ENCODE measurements around the gene SLC2A4.
"Not testable (repeated sequence)": the region's sequence is repeated elsewhere in the genome, so short reads cannot be mapped to it uniquely, and the experiment has no call there.

SLC2A4 gene

DNA sequence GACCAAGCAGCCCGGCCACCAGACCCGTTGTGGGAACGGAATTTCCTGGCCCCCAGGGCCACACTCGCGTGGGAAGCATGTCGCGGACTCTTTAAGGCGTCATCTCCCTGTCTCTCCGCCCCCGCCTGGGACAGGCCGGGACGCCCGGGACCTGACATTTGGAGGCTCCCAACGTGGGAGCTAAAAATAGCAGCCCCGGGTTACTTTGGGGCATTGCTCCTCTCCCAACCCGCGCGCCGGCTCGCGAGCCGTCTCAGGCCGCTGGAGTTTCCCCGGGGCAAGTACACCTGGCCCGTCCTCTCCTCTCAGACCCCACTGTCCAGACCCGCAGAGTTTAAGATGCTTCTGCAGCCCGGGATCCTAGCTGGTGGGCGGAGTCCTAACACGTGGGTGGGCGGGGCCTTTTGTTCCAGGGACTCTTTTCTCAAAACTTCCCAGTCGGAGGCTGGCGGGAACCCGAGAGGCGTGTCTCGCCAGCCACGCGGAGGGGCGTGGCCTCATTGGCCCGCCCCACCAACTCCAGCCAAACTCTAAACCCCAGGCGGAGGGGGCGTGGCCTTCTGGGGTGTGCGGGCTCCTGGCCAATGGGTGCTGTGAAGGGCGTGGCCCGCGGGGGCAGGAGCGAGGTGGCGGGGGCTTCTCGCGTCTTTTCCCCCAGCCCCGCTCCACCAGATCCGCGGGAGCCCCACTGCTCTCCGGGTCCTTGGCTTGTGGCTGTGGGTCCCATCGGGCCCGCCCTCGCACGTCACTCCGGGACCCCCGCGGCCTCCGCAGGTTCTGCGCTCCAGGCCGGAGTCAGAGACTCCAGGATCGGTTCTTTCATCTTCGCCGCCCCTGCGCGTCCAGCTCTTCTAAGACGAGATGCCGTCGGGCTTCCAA is at the start of gene SLC2A4:
TSS of gene SLC2A4 (plus strand) at position 645 of the 879 bp plus-strand sequence. CDS start at position 862, 217 bp downstream.
- in situ Hi-C loops (cut with MboI; ENCODE audit: low sequenced_read_pairs), result no loop called here

DNA sequence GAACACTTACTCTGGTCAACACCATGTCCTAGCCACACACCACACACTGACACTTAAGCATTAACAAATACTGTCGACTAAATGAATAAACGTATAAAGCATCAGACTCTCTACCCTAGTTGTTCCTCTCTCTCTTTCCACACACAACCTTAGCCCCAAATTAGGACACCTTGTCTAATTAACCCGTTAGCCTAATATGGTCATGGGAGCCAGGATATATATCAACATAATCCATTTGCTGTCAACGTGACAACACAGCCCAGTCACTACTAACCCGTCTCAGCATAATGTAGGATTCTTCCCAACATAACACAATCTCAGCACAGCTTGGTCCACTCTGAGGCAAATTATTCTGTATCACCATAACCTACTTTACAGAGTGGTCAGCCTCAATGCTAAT is 49.4 kb upstream of the SLC2A4 start:
- in situ Hi-C loops (cut with MboI; ENCODE audit: low sequenced_read_pairs), result no loop called here

DNA sequence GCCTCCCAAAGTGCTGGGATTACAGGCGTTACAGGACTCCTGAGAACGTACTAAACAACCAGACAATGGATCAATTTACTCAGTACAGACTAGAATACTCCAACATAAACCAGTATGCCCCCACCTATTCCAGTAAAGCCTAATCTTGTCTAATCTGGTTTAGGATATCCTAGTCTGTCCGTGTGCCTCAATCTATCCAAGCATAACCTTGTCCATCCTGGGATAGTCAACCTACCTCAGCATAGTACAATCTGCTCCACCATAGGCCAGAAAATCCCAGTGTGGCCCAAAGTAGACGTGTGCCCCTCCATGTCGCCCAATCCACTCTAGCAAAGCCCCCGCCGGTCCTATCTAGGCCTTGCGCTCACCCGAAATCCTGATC is 47.8 kb upstream of the SLC2A4 start:
- in situ Hi-C loops (cut with MboI; ENCODE audit: low sequenced_read_pairs), result no loop called here

DNA sequence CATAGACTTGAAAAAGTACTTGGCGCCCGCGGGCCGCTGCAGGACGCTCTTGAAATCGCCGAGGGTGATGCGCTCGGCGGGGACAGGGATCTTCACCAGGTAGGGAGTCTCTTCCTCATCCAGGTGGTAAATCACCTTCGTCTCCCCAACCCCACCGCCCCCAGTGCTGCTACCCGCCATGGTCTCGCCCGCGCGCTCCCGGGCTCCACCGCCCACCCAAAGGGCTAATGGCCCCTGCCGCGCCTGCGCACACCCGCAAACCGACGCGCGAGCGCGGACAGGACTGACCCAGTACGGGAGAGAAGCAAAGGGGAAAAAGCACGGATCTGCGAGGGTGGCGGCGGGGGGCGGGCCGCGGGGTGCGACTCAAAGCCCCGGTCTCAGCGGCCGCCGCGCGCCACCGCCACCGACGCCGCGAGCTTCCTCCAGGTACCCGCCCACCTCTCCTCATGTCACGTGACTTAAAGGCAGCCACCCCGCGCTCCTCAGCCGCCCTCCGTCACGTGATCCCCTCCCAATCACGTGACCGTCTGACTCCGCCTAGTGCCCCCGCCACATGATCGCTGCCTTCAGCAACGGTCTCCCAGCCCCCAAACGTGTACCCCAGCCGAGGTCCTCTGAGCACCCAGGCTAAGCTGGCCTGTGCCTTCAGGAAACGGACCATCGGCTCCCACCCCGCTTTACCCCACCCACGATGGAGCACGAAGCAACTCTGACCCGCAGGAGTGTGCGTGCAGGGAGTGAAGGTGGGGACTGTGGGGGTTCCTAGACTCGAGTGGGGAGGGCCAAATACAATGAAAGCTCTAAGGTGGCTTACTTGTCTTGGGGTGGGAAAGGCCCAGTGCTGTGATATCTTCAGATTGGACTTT is 47.2 kb upstream of the SLC2A4 start, which contains the start of gene DVL2:
TSS of gene DVL2 (minus strand) at position 435 of the 869 bp plus-strand sequence. CDS start at position 180, 255 bp downstream.
- in situ Hi-C loops (cut with MboI; ENCODE audit: low sequenced_read_pairs), result no loop called here

DNA sequence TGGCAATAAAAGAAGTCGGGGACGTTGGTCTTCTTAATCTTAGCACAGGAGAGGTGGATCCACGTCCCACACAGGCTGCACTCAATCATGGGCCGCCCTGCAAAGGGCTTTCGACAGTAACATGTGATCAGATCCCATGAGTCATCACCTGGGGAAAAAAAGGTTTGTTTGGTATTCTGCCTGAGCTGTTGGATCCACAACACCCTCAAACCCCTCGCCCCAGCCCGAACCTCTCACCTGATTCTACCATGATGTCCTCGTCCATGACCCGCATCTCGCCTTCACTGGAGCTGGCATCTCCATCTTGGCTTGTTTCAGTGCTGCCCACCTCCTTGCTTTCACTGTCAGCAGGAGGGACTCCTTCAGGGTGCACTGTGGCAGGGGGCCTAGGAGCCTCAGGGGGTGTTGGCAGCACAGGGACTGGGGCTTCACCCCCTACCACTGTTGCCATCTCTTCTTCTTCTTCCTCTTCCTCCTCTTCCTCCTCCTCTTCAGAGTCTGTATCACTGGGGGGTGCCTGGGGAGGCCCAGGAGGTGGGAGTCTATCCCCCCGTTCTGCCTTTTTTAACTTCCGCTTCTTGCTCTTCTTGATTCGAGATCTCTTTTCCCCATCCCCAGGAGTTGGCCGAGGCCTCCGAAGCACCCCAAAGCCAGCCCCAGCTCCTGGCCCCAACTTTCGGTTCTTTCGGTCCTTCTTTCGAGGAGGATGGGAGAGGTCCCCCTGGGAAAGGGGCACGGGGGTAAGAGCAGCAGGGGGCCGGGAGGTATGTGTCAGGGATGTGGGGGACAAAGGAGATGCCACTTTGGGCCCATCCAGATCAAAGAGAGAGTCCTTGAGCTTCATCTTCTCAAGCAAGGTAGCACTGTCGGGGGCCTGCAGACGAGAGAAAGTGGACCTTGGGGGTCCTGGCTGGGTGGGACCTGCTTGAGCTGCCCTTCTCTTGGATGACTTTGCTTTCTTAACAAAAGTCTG is 45.5 kb upstream of the SLC2A4 start:
- in situ Hi-C loops (cut with MboI; ENCODE audit: low sequenced_read_pairs), result no loop called here

DNA sequence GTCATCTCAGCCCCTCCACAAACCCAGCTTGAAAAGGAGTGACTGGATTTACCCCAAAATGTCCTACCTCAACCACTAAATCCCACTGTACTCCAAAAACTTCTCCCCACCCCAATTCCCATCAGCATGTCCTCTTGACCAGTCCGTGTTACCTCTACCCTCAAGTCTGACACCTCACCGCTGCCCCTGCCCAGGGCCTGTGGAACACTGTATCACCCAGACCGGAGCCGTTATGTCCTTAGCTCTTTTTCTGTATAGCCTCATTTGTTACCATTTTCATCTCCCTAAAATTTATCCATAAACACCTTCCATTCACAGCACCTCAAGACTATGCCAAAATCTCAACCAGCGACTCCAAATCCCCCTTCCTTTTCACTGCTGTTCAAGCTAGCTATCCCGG is 44.7 kb upstream of the SLC2A4 start:
- in situ Hi-C loops (cut with MboI; ENCODE audit: low sequenced_read_pairs), result no loop called here

DNA sequence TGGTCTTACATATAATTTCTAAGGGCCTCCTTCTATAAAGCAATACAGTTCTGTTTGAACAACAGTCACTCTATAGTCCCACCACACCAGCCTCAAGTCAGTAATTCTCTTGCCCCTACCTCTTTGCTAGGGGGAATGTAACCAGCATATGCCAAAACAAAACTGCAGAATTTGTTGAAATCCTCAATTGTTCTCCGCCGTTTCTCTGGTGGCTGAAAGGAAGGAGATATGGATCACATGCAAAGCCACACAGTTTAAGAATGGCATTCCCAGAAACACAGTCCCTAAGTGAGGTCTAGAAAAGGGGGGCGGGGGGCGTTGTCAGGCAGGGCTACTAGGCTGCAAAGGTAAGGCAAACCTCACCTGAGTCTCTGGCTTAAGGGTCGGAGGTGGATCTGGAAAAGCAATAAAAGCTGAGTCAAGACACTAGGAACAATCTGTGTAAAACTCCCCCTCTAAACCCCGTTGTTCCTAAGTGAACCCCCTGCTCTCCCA is 44.2 kb upstream of the SLC2A4 start:
- in situ Hi-C loops (cut with MboI; ENCODE audit: low sequenced_read_pairs), result no loop called here

DNA sequence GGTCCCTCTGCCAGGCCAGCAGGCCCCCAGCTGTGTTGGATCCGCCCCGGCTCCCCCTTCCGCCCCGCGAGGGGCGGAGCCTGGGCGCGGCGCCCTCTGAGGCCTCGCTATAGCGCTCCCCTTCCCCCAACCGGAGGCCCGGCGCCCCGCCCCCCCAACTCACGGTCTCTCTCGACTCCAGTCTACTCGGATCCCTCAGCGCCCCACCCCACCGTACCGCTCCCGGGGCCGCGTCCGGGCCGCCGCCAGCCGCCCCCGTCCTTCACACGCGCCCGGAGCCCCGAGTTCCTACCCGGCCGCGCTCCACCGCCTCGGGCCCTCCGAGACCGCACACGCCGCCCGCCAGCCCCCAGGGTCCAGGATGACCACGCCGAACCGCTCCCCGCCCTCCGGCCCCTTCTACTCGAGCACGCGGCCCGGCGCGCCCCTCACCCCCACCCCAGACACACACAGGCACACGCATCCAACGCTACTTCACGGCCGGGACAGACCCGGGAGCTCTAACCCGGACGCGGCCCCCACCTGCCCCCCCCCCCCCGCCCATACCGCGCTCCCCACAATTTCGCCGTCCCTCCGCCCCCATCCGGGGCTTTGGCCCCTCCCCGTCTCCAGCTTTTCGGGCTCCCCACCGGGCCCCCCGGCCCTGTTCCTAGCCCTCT is 43.6 kb upstream of the SLC2A4 start:
- in situ Hi-C loops (cut with MboI; ENCODE audit: low sequenced_read_pairs), result no loop called here

DNA sequence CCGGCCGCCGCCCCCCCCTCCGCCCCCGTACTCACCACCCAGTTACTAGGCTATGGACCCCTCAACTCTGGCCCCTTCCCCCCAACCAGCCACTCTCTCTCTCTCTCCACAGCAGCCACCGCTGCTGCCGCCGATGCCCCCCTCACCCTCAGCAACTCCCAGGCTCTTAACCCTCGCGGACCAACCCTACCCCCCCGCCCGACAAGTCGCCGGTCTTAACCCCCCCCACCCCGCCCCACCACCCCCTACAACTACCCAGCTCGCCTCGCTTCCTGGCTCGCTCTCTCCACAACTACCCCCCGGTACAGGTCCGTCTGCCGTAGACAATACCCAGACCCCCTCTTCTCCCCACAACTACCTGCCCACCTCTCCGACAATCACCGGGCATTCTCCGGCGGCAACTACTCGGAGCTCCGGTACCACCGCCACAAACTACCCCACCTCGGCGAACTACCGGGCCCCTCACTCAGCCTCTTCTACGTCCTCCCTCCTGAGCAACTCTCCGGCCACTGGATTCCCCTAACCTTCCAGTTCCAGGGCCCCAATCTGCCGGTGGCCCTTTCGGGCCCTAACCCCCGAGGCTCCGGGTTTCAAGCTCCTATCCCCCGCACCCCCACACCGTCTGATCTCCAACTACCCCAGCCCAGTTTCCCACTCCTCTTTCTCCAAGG is 43.0 kb upstream of the SLC2A4 start:
- in situ Hi-C loops (cut with MboI; ENCODE audit: low sequenced_read_pairs), result no loop called here

DNA sequence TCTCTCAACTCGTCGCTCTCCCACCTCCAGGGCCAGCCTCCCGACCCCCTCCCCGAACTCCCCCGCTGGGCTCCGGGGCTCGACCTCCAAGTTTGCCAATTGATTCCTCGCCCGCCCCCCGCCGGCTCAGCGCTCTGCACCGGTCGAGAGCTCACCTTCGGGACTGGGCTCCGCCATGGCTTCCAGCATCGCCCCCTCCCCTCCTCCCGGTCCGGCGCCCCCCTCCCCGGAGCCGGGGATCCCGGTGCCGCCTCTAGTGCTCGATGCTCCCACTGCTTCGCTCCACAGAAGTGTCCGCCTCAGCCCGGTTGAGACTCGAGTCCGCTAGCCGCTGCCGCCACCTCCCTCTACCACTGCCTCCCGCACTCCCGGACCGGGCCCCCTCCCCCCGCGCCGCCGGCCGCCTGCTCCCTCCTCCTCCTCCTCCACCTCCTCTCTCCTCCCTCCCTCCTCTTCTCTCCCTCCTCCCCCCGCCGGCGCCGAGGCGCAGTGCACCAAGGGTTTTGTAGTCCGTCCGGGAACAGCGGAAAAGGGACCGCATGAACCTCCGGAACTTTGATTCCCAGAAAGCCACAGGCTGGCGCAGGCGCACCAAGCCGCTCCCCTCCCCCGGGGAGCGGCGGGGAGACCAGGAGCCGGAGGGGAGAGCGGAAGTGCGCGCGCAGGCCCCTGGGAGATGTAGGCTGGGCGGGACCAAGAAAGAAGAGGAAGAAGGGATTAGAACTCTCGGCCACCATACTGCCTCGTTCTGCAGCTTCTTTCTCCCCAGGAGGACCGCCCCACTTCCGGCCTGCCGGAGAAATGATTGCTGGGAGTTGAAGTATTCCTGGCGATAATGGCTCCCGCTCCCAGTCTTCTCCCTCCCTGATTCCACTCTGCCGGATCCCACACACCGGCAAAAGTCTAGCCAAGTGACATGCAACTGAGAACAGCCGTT is 42.2 kb upstream of the SLC2A4 start, which contains the start of gene PHF23:
TSS of gene PHF23 (minus strand) at position 367 of the 937 bp plus-strand sequence. CDS start at position 189, 178 bp downstream.
- in situ Hi-C loops (cut with MboI; ENCODE audit: low sequenced_read_pairs), result no loop called here

DNA sequence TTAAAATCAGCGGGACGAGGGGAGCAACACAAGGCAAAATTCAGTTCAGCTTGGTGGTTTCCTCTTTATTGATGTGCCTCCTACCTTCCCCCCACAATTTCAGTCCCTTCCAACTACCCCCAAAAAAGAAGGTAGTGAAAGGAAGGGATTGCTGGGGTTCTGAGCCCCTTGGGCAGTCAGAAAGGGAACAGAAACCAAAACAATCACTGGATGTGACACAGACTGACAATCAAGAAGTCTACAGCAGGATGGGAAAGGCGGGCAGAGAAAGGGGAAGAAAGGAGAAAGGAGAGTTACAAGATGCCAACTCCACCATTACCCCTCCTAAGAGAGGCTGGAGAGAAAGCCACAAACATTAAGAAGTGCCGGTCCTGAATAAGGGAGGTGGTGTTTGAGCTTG is 41.1 kb upstream of the SLC2A4 start:
- in situ Hi-C loops (cut with MboI; ENCODE audit: low sequenced_read_pairs), result no loop called here

DNA sequence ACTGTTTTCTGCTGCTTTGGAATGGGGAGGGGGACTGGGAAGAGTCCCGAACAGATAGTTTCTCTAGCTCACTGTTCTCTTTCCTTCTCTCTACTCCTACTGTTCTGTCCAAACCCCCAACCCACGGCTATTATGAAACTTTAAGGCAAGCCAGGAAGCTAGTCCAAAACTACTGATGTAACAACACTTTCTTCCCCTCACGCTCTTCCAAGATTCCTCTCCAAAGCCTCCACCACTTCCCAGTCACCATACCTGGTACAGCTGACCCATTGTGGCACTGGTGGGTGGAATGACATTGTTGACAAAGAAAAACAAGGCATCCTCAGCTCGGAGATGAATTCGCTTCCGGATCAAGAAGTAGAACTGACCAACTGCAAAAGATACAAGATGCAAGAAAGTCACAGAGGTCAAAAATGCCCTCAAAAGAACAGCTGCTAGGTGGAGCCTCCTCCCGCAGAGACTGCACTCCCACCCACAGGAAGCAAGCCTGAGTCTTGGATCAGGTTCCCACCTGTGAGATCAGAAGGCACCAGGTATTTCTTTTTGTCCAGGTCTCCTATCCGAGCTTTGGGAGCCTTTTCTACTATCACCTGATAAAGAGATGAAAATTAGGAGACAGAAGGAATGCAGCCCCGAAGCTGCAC is 40.3 kb upstream of the SLC2A4 start:
- in situ Hi-C loops (cut with MboI; ENCODE audit: low sequenced_read_pairs), result no loop called here

DNA sequence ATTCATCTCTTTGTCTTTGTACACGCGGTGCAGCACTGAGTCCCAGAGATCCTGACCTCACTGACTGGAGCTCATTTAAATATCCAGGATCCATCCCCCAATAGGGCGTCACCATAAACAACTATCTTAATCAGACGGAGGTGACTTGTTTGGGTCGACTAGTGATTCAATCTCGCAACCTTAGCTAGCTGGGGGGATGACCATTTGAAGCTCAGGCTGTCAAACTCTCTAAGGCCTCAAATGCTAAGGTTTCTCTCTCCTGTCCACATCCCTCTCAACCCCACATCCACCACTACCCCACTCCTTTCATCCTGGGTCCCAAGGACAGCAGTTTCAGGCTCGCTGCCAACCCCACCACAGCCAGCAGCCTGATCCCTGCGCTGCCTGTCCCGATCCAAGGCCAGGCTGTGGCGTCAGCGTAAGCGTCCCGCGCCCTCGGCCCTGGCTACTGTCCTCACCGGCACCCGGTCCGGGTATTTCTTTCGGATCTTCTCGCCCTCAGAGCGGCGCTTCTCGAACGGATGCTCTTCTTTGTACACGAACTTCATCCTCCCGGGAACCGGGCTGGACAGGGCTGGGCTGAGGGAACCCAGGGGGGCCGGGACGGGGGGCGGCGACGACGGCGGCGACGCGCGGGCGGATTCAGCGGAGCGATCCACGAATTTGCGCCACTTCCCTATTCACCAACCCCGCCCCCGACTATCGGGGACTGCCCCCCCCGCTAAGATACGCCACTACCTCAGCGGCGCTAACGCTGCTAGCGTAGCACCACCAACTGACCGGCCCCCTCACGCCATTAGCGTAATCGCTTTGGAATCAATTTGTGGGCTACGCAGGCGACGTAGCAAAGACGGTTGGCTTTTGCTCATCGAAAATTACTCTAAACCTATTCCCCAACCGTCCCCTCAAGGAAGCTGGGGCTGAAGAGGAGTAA is 39.5 kb upstream of the SLC2A4 start, which contains the start of gene GABARAP:
TSS of gene GABARAP (minus strand) at position 667 of the 934 bp plus-strand sequence. CDS start at position 548, 119 bp downstream.
- in situ Hi-C loops (cut with MboI; ENCODE audit: low sequenced_read_pairs), result no loop called here

DNA sequence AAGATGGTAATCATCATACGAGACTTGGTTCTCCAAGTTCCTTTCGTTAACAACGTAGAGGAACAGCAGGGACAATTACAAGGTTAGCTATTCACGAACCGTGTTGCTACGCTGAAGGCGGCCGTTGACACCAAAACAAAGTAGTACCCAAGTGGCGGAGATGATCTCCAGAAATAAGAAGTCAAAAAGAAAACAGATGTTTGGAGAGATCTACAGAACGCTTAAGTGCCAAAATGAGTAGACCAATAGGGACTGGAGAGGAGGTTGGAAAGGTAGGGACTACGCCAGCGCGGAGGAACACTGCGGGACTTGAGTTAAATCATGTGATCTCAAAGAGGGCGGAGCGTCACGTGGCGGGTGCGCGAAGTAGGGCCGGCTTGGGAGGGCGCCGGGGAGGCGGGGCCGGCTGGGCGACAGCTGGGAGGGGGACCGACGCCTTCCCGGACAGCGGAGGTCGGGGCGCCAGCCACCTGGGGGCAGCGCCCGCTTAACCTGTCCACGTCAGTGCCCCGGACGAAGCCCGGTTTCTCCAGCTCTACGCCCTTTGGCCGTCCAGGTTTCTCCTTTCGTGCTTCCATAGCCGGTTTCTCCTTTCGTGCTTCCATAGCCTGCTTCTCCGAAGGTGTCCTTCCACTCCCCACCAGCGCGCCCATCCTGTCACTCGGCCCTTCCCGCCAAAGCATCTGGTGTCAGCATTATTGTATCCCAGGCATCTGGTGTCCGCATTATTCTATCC is 38.6 kb upstream of the SLC2A4 start:
- in situ Hi-C loops (cut with MboI; ENCODE audit: low sequenced_read_pairs), result no loop called here

DNA sequence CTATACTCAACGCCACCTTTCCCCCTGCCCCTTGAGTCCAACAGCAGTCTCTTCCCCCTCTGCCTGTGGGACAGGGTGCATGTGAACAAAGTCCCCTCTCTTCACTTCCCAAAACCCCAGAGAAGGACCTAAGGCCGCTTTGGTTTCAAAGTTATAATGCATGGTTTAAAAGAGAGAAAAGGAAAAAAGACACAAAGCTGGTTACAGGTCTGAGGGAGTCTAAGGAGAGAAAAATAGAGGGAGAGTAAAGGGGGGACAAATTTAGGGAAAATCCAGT is 38.1 kb upstream of the SLC2A4 start:
- in situ Hi-C loops (cut with MboI; ENCODE audit: low sequenced_read_pairs), result no loop called here

DNA sequence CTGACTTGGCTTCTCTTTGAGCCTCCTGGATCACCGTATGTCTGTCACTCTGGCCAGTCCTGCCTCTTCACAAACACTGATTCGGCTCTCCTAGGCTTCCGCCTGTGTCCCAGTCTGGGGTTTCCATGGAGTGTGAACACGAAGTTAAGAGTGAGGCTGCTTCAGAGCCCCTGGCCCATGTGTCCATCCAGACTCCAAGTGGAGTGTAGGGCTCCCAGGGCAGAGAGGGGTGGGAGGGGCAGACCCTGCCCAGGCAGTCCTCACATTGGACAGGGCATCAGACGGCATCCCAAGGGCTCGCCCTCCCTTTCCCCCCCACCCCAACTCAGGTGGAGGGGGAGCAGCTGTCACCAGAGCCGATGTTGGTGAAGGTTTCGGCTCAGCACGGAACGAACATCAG is 37.7 kb upstream of the SLC2A4 start:
- in situ Hi-C loops (cut with MboI; ENCODE audit: low sequenced_read_pairs), result not testable (repeated sequence)
